Activated B cell treated with CpG ODN at 0.5 μM for 24 hours (primary cell): ENCODE data around the gene FAM193A. TPM values are rescaled to one million over a fixed set of nuclear protein-coding genes. Genes with fewer than 3 reads are reported as not detected.
"Not testable (repeated sequence)": the region's sequence is repeated elsewhere in the genome, so short reads cannot be mapped to it uniquely, and the experiment has no call there.

Source experiments
- ATAC-seq: fragments of 200-7000 bp; cut with Tn5 transposase; one replicate; pipeline ENCODE4 v1.10.0; 2021; ENCODE audit warnings: low read depth, mild to moderate bottlenecking, moderate library complexity
- CTCF ChIA-PET: fragments of 350-600 bp; sonication (Branson Sonifier 250); formaldehyde crosslinking; loops from one replicate; lab custom pipeline; 2021; ENCODE audit warnings: antibody characterized with exemption; lab: Charles Lee
- POLR2A ChIA-PET: fragments of 350-600 bp; sonication (Branson Sonifier 250); formaldehyde crosslinking; loops from one replicate; lab custom pipeline; 2021; ENCODE audit warnings: antibody characterized with exemption; lab: Charles Lee
- DNase-seq: peaks from one replicate; pipeline ENCODE4 v3.0.0; 2022
- H3K27ac Mint-ChIP-seq: one replicate; pipeline ENCODE4 v1.8.0; 2020; ENCODE audit warnings: mixed read lengths
- H3K27me3 Mint-ChIP-seq: one replicate; pipeline ENCODE4 v1.8.0; 2021; ENCODE audit warnings: mixed read lengths
- H3K36me3 Mint-ChIP-seq: one replicate; pipeline ENCODE4 v1.8.0; 2021; ENCODE audit warnings: low read depth, mixed read lengths
- H3K4me1 Mint-ChIP-seq: one replicate; pipeline ENCODE4 v1.8.0; 2021; ENCODE audit warnings: mixed read lengths
- H3K4me3 Mint-ChIP-seq: one replicate; pipeline ENCODE4 v1.8.0; 2020; ENCODE audit warnings: mild to moderate bottlenecking, mixed read lengths
- H3K9me3 Mint-ChIP-seq: one replicate; pipeline ENCODE4 v1.8.0; 2020; ENCODE audit warnings: mixed read lengths
- intact Hi-C: fragments of 100-400 bp; cut with micrococcal nuclease; formaldehyde crosslinking; loops from one replicate; pipeline ENCODE4 v1.15.1; 2024
- total RNA-seq: library from RNA; stranded (reverse); gene quantifications from 2 replicates; pipeline ENCODE4 v1.2.3, GENCODE V29; 2022
- TF ChIP-seq, protein P1 (sequence below): fragments of 200-600 bp; IDR thresholded peaks from one replicate; pipeline ENCODE4 v1.8.0; 2022; ENCODE audit warnings: antibody characterized with exemption, mild to moderate bottlenecking

Gene FAM193A
- total RNA-seq, 1 donor from 2014 or later = 42.8 TPM

DNA sequence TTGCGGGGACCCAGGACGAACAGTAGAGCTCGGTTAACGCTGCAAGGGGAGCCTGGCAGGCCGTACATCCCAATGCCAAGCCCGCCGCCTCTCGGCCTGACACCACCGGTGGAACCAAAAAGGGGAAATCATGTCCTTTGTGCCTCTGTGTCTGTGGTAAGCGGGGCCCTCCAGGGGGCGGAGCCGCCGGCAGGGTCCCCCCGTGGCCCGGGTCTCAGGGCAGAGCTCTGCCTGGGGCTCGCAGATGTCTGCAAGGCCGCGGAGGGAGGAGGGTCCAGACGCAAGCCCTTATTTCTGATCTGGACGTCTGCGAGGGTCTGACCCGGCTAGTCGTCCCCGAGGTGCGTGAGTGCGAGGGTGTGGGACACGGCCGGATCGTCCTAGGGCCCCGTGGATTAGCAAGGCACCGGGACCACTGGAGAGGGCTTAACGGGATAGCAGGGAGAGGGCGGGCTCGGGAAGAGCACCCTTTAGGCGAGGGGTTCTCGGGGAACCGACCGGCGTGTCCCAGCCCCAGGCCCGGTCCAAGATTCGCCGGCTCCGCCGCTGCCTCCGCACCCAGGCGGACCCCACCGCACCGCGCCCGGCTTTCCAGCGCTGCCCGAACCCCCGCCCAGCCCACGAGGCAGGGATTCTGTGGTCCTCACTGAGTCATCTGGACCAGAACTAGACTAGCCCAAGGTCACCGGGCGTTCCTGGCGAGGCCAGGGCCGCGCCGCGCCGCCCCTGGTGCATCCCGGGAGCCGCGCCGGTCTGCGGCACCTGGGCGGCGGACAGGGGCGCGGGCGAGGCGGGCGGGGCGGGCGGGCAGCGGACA is 863 bp upstream of the FAM193A start:
- ATAC-seq (peak; percentile 13), DNase-seq (peak; percentile 66)
- TF ChIP-seq, protein P1, sequence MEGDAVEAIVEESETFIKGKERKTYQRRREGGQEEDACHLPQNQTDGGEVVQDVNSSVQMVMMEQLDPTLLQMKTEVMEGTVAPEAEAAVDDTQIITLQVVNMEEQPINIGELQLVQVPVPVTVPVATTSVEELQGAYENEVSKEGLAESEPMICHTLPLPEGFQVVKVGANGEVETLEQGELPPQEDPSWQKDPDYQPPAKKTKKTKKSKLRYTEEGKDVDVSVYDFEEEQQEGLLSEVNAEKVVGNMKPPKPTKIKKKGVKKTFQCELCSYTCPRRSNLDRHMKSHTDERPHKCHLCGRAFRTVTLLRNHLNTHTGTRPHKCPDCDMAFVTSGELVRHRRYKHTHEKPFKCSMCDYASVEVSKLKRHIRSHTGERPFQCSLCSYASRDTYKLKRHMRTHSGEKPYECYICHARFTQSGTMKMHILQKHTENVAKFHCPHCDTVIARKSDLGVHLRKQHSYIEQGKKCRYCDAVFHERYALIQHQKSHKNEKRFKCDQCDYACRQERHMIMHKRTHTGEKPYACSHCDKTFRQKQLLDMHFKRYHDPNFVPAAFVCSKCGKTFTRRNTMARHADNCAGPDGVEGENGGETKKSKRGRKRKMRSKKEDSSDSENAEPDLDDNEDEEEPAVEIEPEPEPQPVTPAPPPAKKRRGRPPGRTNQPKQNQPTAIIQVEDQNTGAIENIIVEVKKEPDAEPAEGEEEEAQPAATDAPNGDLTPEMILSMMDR = no peak
- Mint-ChIP-seq H3K36me3 (peaks cover 3% of the 10 kb centered on the region), H3K27me3 (no peaks in the 10 kb centered on the region), H3K9me3 (no peaks in the 10 kb centered on the region), H3K4me1 (peaks cover 22% of the 10 kb centered on the region), H3K27ac (peak overlapping the region; percentile 90), H3K4me3 (peak overlapping the region; percentile 92)
- intact Hi-C loops = loop anchor here (1.0 to 10.0 kb wide), 16 partner anchors 48 to 539 kb away; partner anchors contain the start of genes CFAP99, GRK4, HAUS3 and HTT
- CTCF ChIA-PET = interaction anchor here (0.7 to 1.6 kb wide), 8 partner anchors 28 to 115 kb away, joined by 3 to 8 read pairs (median 4); no protein-coding TSS in a partner anchor
- POLR2A ChIA-PET = interaction anchor here (0.6 to 3.7 kb wide), 16 partner anchors 9 to 848 kb away, joined by 3 to 54 read pairs (median 4); partner anchors contain the start of genes GRK4, HAUS3, POLN and RNF4

DNA sequence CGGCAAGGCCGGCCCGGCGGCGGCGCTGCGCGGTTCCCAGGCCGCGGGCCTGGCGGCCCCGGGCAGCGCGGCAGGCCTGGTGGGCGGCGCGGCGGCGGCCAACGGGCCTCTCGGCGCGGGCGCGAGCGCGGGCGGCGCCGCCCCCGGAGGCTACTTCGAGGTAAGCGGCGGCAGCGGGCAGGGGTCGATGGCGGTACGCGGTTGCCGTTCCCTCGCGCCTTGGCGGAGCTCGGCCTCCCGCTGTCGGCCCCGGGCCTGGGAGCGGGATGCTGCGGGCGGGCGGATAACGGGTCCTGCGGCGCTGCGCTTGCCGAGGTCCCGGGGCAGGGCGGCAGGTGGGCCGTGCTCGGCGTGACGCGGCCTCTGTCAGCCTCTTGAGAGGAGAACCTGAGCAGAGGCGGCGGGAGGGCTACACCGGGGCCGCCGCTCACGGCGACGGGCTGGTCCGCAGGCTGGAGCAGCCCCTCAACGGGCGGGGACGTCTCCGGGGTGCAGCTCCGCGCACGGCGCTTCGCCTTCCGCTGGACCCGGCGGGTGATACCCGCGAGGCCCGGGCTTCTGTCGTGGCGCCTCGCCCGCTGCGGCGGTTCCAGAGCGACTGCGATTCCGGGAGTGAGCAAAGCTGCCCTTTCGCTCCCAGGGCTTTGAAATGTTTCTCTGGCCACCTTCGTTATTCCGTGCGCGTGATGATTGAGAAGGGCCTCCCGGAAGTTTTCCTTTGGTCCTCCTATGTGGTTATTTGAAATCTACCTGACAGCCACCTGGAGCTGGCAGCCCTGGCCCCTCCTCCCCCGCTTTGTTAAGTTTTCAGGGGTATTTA is 774 bp downstream of the FAM193A start:
- H3K27ac Mint-ChIP-seq = peak overlapping the region; percentile 82
- POLR2A ChIA-PET = interaction anchor here (0.6 to 3.7 kb wide), 10 partner anchors 10 to 426 kb away, joined by 3 to 54 read pairs (median 5); partner anchors contain the start of genes HAUS3, POLN and RNF4
- no peaks in the 10 kb centered on the region for H3K27me3 Mint-ChIP-seq
- DNase-seq (peak; percentile 66), ATAC-seq (peak; percentile 5)
- CTCF ChIA-PET = interaction anchor here (1.6 kb wide), 1 partner anchor 75 kb away, joined by 3 read pairs; no protein-coding TSS in a partner anchor
- H3K4me1 Mint-ChIP-seq = peaks cover 26% of the 10 kb centered on the region
- peak overlapping the region; percentile 85 for H3K4me3 Mint-ChIP-seq
- peaks cover 3% of the 10 kb centered on the region for H3K36me3 Mint-ChIP-seq
- intact Hi-C loops = loop anchor here (2.0 to 10.0 kb wide), 7 partner anchors 50 to 538 kb away; partner anchors contain the start of genes HTT, HTT-AS and NELFA
- TF ChIP-seq, protein P1 = no peak
- H3K9me3 Mint-ChIP-seq = no peaks in the 10 kb centered on the region

GRCh38 chr4:2543580-2544191 is 7.2 kb downstream of the FAM193A start:
- ATAC-seq, intact Hi-C loops, DNase-seq, H3K9me3 Mint-ChIP-seq, H3K27me3 Mint-ChIP-seq, H3K27ac Mint-ChIP-seq, H3K4me3 Mint-ChIP-seq, H3K36me3 Mint-ChIP-seq, POLR2A ChIA-PET: not testable (repeated sequence)
- CTCF ChIA-PET = interaction anchor here (0.6 kb wide), 1 partner anchor 32 kb away, joined by 3 read pairs; no protein-coding TSS in a partner anchor
- peaks cover 32% of the 10 kb centered on the region for H3K4me1 Mint-ChIP-seq

DNA sequence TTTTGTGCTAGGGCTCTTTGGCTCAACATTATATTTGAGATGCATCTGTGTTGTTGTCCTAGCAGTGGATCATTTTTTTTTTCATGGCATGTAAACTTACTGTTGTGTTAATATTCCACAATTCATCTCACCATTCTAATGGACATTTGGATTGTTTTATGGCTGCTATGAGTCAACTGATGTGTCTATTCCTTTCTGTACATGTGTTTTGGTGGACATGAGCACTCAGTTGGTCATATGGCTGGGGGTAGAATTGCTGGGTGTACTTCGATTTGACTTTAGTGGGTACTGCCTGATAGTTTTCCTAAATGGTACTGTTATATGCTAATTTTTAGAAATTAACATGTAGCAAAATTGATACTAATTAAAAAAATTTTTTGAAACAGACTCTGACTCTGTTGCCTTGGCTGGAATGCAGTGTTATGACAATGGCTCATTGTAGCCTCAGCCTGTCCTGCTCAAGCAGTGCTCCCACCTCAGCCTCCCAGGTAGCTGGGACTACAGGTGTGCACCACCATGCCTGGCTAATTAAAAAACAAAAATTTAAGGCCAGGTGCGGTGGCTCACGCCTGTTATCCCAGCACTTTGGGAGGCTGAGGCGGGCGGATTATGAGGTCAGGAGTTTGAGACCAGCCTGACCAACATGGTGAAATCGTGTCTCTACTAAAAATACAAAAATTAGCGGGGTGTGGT is 9.0 kb downstream of the FAM193A start:
- no peak overlapping the region for H3K4me3 Mint-ChIP-seq
- no peaks in the 10 kb centered on the region for H3K27me3 Mint-ChIP-seq
- no peak for DNase-seq
- H3K4me1 Mint-ChIP-seq = peaks cover 27% of the 10 kb centered on the region
- H3K9me3 Mint-ChIP-seq = no peaks in the 10 kb centered on the region
- peaks cover 5% of the 10 kb centered on the region for H3K36me3 Mint-ChIP-seq
- intact Hi-C loops = no loop called here
- ATAC-seq = no peak
- CTCF ChIA-PET = no interaction called here
- H3K27ac Mint-ChIP-seq = no peak overlapping the region
- POLR2A ChIA-PET = interaction anchor here (0.7 kb wide), 2 partner anchors 22 to 25 kb away, joined by 3 to 4 read pairs; no protein-coding TSS in a partner anchor
- TF ChIP-seq, protein P1 = no peak
